Activated CD4-positive, alpha-beta T cell treated with anti-CD3 and anti-CD28 coated beads for 36 hours (primary cell): ENCODE measurements around the gene TBC1D24. TPM values are rescaled to one million over a fixed set of nuclear protein-coding genes. Genes with fewer than 3 reads are reported as not detected.

Source experiments
- ATAC-seq: fragments of 200-7000 bp; cut with Tn5 transposase; one replicate; pipeline ENCODE4 v1.10.0; 2021; ENCODE audit warnings: mild to moderate bottlenecking, moderate library complexity
- CTCF ChIA-PET: fragments of 350-600 bp; sonication (Branson Sonifier 250); formaldehyde crosslinking; loops from one replicate; lab custom pipeline; 2021; ENCODE audit warnings: antibody characterized with exemption; lab: Charles Lee
- POLR2A ChIA-PET: fragments of 350-600 bp; sonication (Branson Sonifier 250); formaldehyde crosslinking; loops from one replicate; lab custom pipeline; 2021; ENCODE audit warnings: antibody characterized with exemption, inconsistent platforms; lab: Charles Lee
- DNase-seq: peaks from one replicate; pipeline ENCODE4 v3.0.0-alpha.2; 2020
- H3K27ac Mint-ChIP-seq: one replicate; pipeline ENCODE4 v1.8.0; 2021; ENCODE audit warnings: mixed read lengths
- H3K27me3 Mint-ChIP-seq: one replicate; pipeline ENCODE4 v1.8.0; 2021; ENCODE audit warnings: mixed read lengths
- H3K36me3 Mint-ChIP-seq: one replicate; pipeline ENCODE4 v1.8.0; 2021; ENCODE audit warnings: low read depth, mixed read lengths
- H3K4me1 Mint-ChIP-seq: one replicate; pipeline ENCODE4 v1.8.0; 2021; ENCODE audit warnings: mixed read lengths
- H3K4me3 Mint-ChIP-seq: one replicate; pipeline ENCODE4 v1.8.0; 2021; ENCODE audit warnings: mild to moderate bottlenecking, moderate library complexity, mixed read lengths
- H3K9me3 Mint-ChIP-seq: one replicate; pipeline ENCODE4 v1.8.0; 2021; ENCODE audit warnings: low read depth, mixed read lengths
- intact Hi-C, 2 experiments: fragments of 100-400 bp; cut with DNase I in 1 of 2; cut with micrococcal nuclease in 1 of 2; formaldehyde crosslinking; loops; one replicate each; pipeline versions ENCODE4 v1.14.2 to v1.15.1; 2022 to 2024; cut with DNase I, micrococcal nuclease
- total RNA-seq, 2 experiments: library from RNA; stranded (reverse); gene quantifications; one replicate each; pipeline ENCODE4 v1.2.3, GENCODE V29; 2021

Gene TBC1D24
- total RNA-seq, 2 experiments from 2014 or later, result 10.4 to 12.7 TPM

- intact Hi-C loops, result loop anchor here in 1 of 2 experiments (5.0 to 10.0 kb wide), 2 partner anchors 288 to 460 kb away; partner anchors contain the start of genes CASKIN1 and NHERF2
Measured at GRCh38 chr16:2484898-2485508, 10.1 kb downstream of the TBC1D24 start.

GRCh38 chr16:2485811-2486507 lies 11.0 kb downstream of the TBC1D24 start:
- Mint-ChIP-seq H3K27ac (no peak overlapping the region), H3K9me3 (no peaks in the 10 kb centered on the region), H3K36me3 (peaks cover 2% of the 10 kb centered on the region), H3K4me1 (peaks cover 14% of the 10 kb centered on the region), H3K4me3 (no peak overlapping the region), H3K27me3 (no peaks in the 10 kb centered on the region)
- ATAC-seq (no peak), DNase-seq (no peak)
- intact Hi-C loops, result loop anchor here in 1 of 2 experiments (5.0 to 10.0 kb wide), 2 partner anchors 289 to 461 kb away; partner anchors contain the start of genes CASKIN1 and NHERF2
- ChIA-PET CTCF (interaction anchor here (0.7 to 1.4 kb wide), 4 partner anchors 8 to 141 kb away, joined by 3 to 4 read pairs (median 3); no protein-coding TSS in a partner anchor), POLR2A (interaction anchor here (0.5 kb wide), 1 partner anchor 70 kb away, joined by 5 read pairs; no protein-coding TSS in a partner anchor)

More at GRCh38 chr16:2484898-2485508, 10.1 kb downstream of the TBC1D24 start:
- Mint-ChIP-seq H3K9me3 (no peaks in the 10 kb centered on the region), H3K27ac (no peak overlapping the region), H3K36me3 (peaks cover 2% of the 10 kb centered on the region), H3K4me3 (no peak overlapping the region), H3K27me3 (no peaks in the 10 kb centered on the region), H3K4me1 (peaks cover 14% of the 10 kb centered on the region)
- ChIA-PET POLR2A (interaction anchor here (0.5 kb wide), 1 partner anchor 69 kb away, joined by 5 read pairs; no protein-coding TSS in a partner anchor), CTCF (interaction anchor here (0.7 kb wide), 1 partner anchor 7 kb away, joined by 3 read pairs; no protein-coding TSS in a partner anchor)
- DNase-seq (no peak), ATAC-seq (no peak)

- Mint-ChIP-seq H3K4me3 (peak overlapping the region; percentile 51), H3K27ac (peak overlapping the region; percentile 70), H3K4me1 (peaks cover 14% of the 10 kb centered on the region), H3K27me3 (no peaks in the 10 kb centered on the region), H3K36me3 (peaks cover 2% of the 10 kb centered on the region), H3K9me3 (no peaks in the 10 kb centered on the region)
- intact Hi-C loops, result loop anchor here in 1 of 2 experiments (1.0 to 10.0 kb wide), 5 partner anchors 27 to 462 kb away; partner anchors contain the start of genes ABCA3, CASKIN1, CCNF and NHERF2
- peak; percentile 99 for ATAC-seq
- ChIA-PET CTCF (interaction anchor here (0.6 to 1.4 kb wide), 5 partner anchors 13 to 235 kb away, joined by 3 to 4 read pairs (median 3); no protein-coding TSS in a partner anchor), POLR2A (interaction anchor here (0.6 kb wide), 1 partner anchor 97 kb away, joined by 4 read pairs; no protein-coding TSS in a partner anchor)
- peak; percentile 90 for DNase-seq
Measured at GRCh38 chr16:2486645-2487516, 12.0 kb downstream of the TBC1D24 start.

GRCh38 chr16:2487517-2487842 lies 12.6 kb downstream of the TBC1D24 start:
- Mint-ChIP-seq H3K4me1 (peaks cover 14% of the 10 kb centered on the region), H3K27me3 (no peaks in the 10 kb centered on the region), H3K4me3 (peak overlapping the region; percentile 51), H3K9me3 (no peaks in the 10 kb centered on the region), H3K36me3 (peaks cover 2% of the 10 kb centered on the region), H3K27ac (peak overlapping the region; percentile 70)
- POLR2A ChIA-PET, result interaction anchor here (0.6 kb wide), 1 partner anchor 98 kb away, joined by 4 read pairs; no protein-coding TSS in a partner anchor
- ATAC-seq (no peak), DNase-seq (no peak)
- CTCF ChIA-PET, result interaction anchor here (0.6 to 1.3 kb wide), 2 partner anchors 14 to 235 kb away, joined by 3 read pairs; no protein-coding TSS in a partner anchor
- intact Hi-C loops, result loop anchor here in 1 of 2 experiments (1.0 to 10.0 kb wide), 5 partner anchors 27 to 463 kb away; partner anchors contain the start of genes ABCA3, CASKIN1, CCNF and NHERF2

GRCh38 chr16:2487903-2488531 lies 13.1 kb downstream of the TBC1D24 start:
- intact Hi-C loops, result loop anchor here in 1 of 2 experiments (1.0 to 10.0 kb wide), 5 partner anchors 28 to 463 kb away; partner anchors contain the start of genes ABCA3, CASKIN1, CCNF and NHERF2
- no peak for ATAC-seq

GRCh38 chr16:2489581-2489980 lies 14.7 kb downstream of the TBC1D24 start:
- Mint-ChIP-seq H3K36me3 (peaks cover 2% of the 10 kb centered on the region), H3K4me1 (peaks cover 14% of the 10 kb centered on the region), H3K27ac (no peak overlapping the region), H3K9me3 (no peaks in the 10 kb centered on the region), H3K4me3 (no peak overlapping the region), H3K27me3 (no peaks in the 10 kb centered on the region)
- DNase-seq (no peak), ATAC-seq (no peak)
- ChIA-PET CTCF (no interaction called here), POLR2A (interaction anchor here (0.6 kb wide), 1 partner anchor 43 kb away, joined by 3 read pairs; no protein-coding TSS in a partner anchor)
- intact Hi-C loops, result loop anchor here in 1 of 2 experiments (5.0 to 10.0 kb wide), 2 partner anchors 292 to 465 kb away; partner anchors contain the start of genes CASKIN1 and NHERF2

More at GRCh38 chr16:2487903-2488531, 13.1 kb downstream of the TBC1D24 start:
- ChIA-PET POLR2A (no interaction called here), CTCF (interaction anchor here (0.6 to 1.5 kb wide), 3 partner anchors 13 to 236 kb away, joined by 3 to 4 read pairs (median 3); no protein-coding TSS in a partner anchor)
- Mint-ChIP-seq H3K27me3 (no peaks in the 10 kb centered on the region), H3K4me3 (no peak overlapping the region), H3K9me3 (no peaks in the 10 kb centered on the region), H3K27ac (no peak overlapping the region), H3K36me3 (peaks cover 2% of the 10 kb centered on the region), H3K4me1 (peaks cover 14% of the 10 kb centered on the region)
- DNase-seq, result no peak

GRCh38 chr16:2490190-2491105 lies 15.5 kb downstream of the TBC1D24 start:
- H3K27me3 Mint-ChIP-seq, result no peaks in the 10 kb centered on the region

GRCh38 chr16:2492292-2492691 lies 17.4 kb downstream of the TBC1D24 start:
- Mint-ChIP-seq H3K27ac (no peak overlapping the region), H3K4me3 (no peak overlapping the region), H3K9me3 (no peaks in the 10 kb centered on the region), H3K36me3 (no peaks in the 10 kb centered on the region), H3K27me3 (no peaks in the 10 kb centered on the region), H3K4me1 (peaks cover 7% of the 10 kb centered on the region)
- ChIA-PET CTCF (no interaction called here), POLR2A (no interaction called here)
- intact Hi-C loops, result no loop called here
- DNase-seq (no peak), ATAC-seq (no peak)

More at GRCh38 chr16:2490190-2491105, 15.5 kb downstream of the TBC1D24 start:
- DNase-seq (no peak), ATAC-seq (no peak)
- ChIA-PET POLR2A (no interaction called here), CTCF (no interaction called here)
- H3K4me1 Mint-ChIP-seq, result peaks cover 14% of the 10 kb centered on the region
- H3K36me3 Mint-ChIP-seq, result peaks cover 2% of the 10 kb centered on the region
- H3K27ac Mint-ChIP-seq, result no peak overlapping the region
- intact Hi-C loops, result no loop called here
- H3K4me3 Mint-ChIP-seq, result no peak overlapping the region
- H3K9me3 Mint-ChIP-seq, result no peaks in the 10 kb centered on the region

- Mint-ChIP-seq H3K4me3 (no peak overlapping the region), H3K4me1 (no peaks in the 10 kb centered on the region), H3K27ac (no peak overlapping the region), H3K36me3 (no peaks in the 10 kb centered on the region), H3K27me3 (no peaks in the 10 kb centered on the region), H3K9me3 (no peaks in the 10 kb centered on the region)
- intact Hi-C loops, result no loop called here
- ChIA-PET POLR2A (no interaction called here), CTCF (interaction anchor here (0.6 kb wide), 1 partner anchor 299 kb away, joined by 3 read pairs; no protein-coding TSS in a partner anchor)
- no peak for DNase-seq
- no peak for ATAC-seq
Measured at GRCh38 chr16:2493605-2494004, 18.7 kb downstream of the TBC1D24 start.
